Chondrocyte (in vitro differentiated cells): ENCODE results near the gene TBL1Y. TPM values are rescaled to one million over a fixed set of nuclear protein-coding genes. Genes with fewer than 3 reads are reported as not detected.

Source experiments
- DNase-seq: peaks from one replicate; pipeline ENCODE4 v3.0.0; 2021; ENCODE audit warnings: mixed read lengths, low spot score
- H3K27ac Mint-ChIP-seq: one replicate; pipeline ENCODE4 v1.8.0; 2021; ENCODE audit warnings: mild to moderate bottlenecking, moderate library complexity, mixed read lengths; ENCODE audit not compliant: unreplicated experiment
- H3K27me3 Mint-ChIP-seq: 2 replicates; pipeline ENCODE4 v1.8.0; 2021; ENCODE audit warnings: low read depth, mixed read lengths
- H3K36me3 Mint-ChIP-seq: 2 replicates; pipeline ENCODE4 v1.8.0; 2021; ENCODE audit warnings: low read depth, mixed read lengths
- H3K4me1 Mint-ChIP-seq: 2 replicates; pipeline ENCODE4 v1.8.0; 2021; ENCODE audit warnings: low read depth, mild to moderate bottlenecking, mixed read lengths
- H3K4me3 Mint-ChIP-seq: one replicate; pipeline ENCODE4 v1.8.0; 2021; ENCODE audit warnings: mild to moderate bottlenecking, moderate library complexity, mixed read lengths; ENCODE audit not compliant: unreplicated experiment
- H3K9me3 Mint-ChIP-seq: 2 replicates; pipeline ENCODE4 v1.8.0; 2021; ENCODE audit warnings: low read depth, mixed read lengths
- total RNA-seq: library from RNA; stranded (reverse); gene quantifications from 3 replicates; pipeline ENCODE4 v1.2.1, GENCODE V29; 2021
- TF ChIP-seq, protein P1 (sequence below): fragments of 200-600 bp; sonication (generic); IDR thresholded peaks from 2 replicates; pipeline ENCODE4 v1.5.0; 2021; ENCODE audit warnings: antibody characterized with exemption, mild to moderate bottlenecking, moderate library complexity

The TBL1Y gene
- total RNA-seq, 1 donor from 2014 or later: not detected

DNA sequence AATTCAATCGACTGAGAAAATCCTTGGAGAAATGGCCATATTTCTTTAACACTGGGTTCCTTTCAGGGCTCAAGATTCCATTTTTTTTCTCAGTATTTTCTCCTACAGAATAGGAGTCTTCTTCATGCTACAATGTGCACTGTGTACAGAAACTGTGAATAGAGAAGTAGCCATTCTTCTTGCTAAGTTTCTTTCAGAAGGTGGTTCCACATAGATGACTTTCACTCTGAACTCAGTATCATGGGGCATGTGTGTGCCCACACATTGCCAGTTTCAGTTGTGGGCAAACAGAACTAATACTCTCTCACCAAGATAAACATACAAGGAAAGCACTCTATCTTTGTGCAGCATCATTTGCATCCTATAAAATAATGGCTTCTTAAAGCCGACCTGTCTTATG lies 89.4 kb downstream of the TBL1Y start:
- H3K27ac Mint-ChIP-seq: no peak overlapping the region
- H3K4me1 Mint-ChIP-seq: no peaks in the 10 kb centered on the region
- no peaks in the 10 kb centered on the region for H3K9me3 Mint-ChIP-seq
- no peaks in the 10 kb centered on the region for H3K36me3 Mint-ChIP-seq
- DNase-seq: no peak
- TF ChIP-seq, protein P1, sequence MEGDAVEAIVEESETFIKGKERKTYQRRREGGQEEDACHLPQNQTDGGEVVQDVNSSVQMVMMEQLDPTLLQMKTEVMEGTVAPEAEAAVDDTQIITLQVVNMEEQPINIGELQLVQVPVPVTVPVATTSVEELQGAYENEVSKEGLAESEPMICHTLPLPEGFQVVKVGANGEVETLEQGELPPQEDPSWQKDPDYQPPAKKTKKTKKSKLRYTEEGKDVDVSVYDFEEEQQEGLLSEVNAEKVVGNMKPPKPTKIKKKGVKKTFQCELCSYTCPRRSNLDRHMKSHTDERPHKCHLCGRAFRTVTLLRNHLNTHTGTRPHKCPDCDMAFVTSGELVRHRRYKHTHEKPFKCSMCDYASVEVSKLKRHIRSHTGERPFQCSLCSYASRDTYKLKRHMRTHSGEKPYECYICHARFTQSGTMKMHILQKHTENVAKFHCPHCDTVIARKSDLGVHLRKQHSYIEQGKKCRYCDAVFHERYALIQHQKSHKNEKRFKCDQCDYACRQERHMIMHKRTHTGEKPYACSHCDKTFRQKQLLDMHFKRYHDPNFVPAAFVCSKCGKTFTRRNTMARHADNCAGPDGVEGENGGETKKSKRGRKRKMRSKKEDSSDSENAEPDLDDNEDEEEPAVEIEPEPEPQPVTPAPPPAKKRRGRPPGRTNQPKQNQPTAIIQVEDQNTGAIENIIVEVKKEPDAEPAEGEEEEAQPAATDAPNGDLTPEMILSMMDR: no peak
- no peaks in the 10 kb centered on the region for H3K27me3 Mint-ChIP-seq
- H3K4me3 Mint-ChIP-seq: no peak overlapping the region

DNA sequence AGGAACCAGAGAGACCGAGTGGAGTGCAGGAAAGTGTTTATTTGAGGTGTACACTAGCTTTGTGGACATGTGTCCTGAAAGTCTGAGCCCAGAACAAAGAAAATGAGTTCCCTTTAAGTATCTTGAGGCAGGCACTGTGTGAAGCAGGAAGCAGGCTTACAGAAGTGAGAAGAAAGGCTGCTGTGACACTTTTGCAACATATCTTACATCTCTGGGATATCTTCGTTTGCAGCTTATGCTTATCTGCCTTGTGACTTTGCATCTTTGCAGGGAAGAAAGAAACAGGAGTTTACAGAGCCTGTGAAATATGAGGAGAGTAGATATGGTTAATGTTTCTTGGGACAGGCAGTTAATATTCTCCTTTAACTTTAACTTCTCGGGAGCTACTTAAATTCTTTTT lies 92.1 kb downstream of the TBL1Y start:
- no peaks in the 10 kb centered on the region for H3K4me1 Mint-ChIP-seq
- TF ChIP-seq, protein P1: no peak
- H3K4me3 Mint-ChIP-seq: no peak overlapping the region
- H3K27ac Mint-ChIP-seq: no peak overlapping the region
- DNase-seq: no peak
- no peaks in the 10 kb centered on the region for H3K36me3 Mint-ChIP-seq
- H3K9me3 Mint-ChIP-seq: no peaks in the 10 kb centered on the region
- no peaks in the 10 kb centered on the region for H3K27me3 Mint-ChIP-seq

DNA sequence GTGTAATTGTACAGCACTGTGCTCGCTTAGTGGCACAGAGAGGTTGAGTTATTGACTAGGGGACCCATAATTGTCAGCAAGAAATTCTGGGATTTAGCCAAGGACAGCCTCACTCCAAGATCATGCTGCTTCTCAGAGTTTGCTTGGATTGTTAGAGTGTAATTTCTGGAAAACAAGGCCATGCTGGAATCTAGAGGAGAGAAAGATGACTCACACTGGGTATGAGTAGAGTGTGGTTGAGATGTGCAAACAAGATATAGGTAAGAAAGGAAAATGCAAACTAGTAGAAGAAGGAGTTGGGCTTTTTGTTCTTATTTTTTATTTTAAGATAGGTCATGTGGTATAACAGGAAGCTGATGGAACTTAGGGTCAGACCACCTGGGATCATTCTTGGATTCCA lies 97.4 kb downstream of the TBL1Y start:
- DNase-seq: no peak
- Mint-ChIP-seq H3K9me3 (no peaks in the 10 kb centered on the region), H3K36me3 (no peaks in the 10 kb centered on the region), H3K4me3 (no peak overlapping the region), H3K4me1 (no peaks in the 10 kb centered on the region), H3K27ac (no peak overlapping the region), H3K27me3 (no peaks in the 10 kb centered on the region)
- TF ChIP-seq, protein P1: no peak

DNA sequence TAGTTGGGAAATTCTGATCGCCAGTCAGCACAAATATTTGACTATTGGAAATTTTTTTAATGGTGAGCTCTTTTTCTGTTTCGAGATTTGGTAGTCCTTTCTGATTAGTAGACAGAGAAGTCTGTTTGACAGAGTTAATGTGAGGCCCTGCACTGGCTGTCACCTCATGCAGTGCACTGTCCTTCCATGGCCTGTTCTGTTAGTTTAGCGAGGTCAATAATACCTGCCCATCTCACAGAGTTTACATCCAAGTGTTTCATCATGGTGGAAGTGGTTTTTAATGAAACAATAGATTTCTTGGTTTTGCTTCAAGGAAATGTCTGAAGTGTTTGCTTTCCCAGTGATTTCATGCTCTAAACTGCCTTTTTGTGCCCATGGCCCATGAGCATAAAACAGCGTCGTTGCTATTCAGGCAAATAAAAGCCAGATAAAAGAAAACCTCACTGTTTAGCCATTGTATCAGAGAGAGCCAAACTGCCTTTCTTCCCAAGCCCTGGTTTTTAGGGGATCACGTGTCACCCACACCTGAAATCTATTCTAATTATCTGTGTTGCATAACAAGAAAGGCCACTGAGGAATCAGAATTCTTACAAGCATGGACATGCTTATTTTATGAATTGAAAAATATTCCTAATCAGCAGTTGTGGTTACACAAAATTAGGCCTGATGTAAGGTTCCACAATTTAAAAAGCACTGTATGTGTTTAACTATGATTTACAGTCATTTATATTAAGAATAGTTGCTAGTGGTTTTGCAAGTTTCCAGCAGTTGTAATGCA lies 98.3 kb downstream of the TBL1Y start:
- H3K4me1 Mint-ChIP-seq: no peaks in the 10 kb centered on the region
- DNase-seq: no peak
- H3K4me3 Mint-ChIP-seq: no peak overlapping the region
- no peaks in the 10 kb centered on the region for H3K36me3 Mint-ChIP-seq
- TF ChIP-seq, protein P1: no peak
- H3K27ac Mint-ChIP-seq: no peak overlapping the region
- H3K27me3 Mint-ChIP-seq: no peaks in the 10 kb centered on the region
- no peaks in the 10 kb centered on the region for H3K9me3 Mint-ChIP-seq

DNA sequence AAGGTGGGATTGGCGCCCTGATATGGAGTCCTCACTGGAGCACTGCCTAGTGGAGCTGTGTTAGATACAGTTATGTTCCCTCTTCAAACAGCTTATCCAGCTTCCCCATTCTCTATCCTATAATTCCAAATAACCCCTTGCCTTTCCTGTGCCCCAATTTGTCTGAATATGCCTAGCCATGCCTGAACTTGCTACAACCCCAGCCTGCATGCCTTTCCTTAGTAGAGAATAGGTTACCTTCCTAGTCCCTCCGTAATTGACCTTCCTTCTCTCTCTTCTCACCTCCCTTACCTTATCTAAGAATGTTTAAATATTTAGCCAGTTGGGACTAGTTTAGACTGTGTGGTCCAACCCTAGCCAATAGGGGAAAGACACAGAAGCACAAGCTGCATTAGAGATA lies 102.6 kb downstream of the TBL1Y start:
- DNase-seq: no peak
- H3K27ac Mint-ChIP-seq: no peak overlapping the region
- H3K36me3 Mint-ChIP-seq: no peaks in the 10 kb centered on the region
- H3K9me3 Mint-ChIP-seq: no peaks in the 10 kb centered on the region
- H3K27me3 Mint-ChIP-seq: no peaks in the 10 kb centered on the region
- no peaks in the 10 kb centered on the region for H3K4me1 Mint-ChIP-seq
- TF ChIP-seq, protein P1: no peak
- no peak overlapping the region for H3K4me3 Mint-ChIP-seq
